ENCODE data around the gene SMC4. TPM values are rescaled to one million over a fixed set of nuclear protein-coding genes. Genes with fewer than 3 reads are reported as not detected.

Gene SMC4
- total RNA-seq, 1 donor from 2014 or later: 46.8 TPM

DNA sequence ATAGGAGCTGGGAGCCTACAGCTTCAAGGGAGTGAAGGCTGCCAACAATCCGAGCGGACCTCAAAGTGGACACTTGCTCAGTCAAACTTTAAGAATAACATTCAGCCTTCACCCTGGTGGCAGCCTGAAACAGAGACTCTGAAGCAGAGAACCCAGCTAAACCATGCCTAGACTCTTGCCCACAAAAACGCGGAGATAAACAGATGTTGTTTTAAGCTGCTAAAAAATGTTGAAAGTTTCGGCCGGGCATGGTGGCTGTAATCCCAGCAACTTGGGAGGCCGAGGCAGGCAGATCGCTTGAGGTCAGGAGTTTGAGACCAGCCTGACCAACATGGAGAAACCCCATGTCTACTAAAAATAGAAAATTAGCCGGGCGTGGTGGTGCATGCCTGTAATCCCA is 79.9 kb downstream of the SMC4 start:
- no peak for DNase-seq

DNA sequence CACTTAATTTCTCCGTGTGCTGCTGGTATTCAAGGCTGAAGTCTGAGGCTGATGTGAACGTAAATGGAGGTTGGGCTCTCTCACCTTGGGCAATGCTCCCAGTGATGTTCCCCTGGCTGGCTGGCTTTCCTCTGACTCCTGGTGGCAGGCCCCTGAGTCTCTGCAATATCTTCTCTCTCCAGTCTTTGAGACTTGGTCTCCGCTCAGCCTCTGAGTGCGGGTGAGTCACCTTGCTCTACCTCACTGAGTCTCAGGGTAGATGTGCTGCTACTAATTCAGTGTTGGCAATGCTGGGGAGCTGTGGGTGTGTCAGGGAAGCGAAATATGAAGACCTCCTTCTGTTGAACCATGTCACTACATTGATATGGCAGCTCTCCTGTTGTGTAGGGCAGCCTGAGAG is 81.5 kb downstream of the SMC4 start:
- DNase-seq: no peak

DNA sequence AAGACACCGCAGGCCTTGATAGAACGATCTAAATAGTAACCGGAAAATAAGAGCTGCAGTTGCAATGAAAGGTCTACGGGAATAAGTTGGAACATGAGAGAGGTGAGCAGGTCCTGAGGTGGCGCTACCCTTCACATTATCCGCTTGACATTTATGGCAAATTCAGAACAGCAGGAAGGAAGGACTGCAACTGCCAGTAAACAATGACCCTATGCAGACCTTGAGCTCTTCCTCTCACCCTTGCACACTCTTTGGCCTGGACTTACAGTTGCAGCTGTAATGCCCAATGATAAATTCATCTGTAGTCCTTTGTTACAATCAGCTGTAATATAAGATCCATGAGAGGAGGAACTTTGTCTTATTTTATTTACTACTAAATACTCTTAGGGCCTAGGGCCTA is 82.4 kb downstream of the SMC4 start:
- no peak for DNase-seq

DNA sequence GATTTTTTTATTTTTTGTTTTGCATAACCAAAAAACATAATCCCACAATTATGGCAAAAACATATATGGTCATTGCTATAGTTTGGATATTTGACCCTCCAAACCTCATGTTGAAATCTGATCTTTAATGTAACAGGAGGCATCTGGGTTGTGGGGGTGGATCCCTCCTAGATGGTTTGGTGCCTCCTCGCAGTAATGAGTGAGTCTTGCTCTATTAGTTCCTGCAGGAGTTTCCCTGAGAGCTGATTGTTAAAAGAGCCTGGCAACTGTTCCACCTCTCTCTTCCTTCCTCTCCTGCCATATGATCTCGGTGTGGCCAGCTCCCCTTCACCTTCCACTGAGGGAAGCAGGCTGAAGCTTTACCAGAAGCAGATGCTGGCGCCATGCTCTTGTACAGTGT is 83.3 kb downstream of the SMC4 start:
- no peak for DNase-seq

Other genes with a start within 250 kb of the SMC4 start
- gene C3orf80, start 174.2 kb upstream of the SMC4 start, total RNA-seq: not detected in 2 replicates
- gene IFT80, start 425 bp upstream of the SMC4 start, total RNA-seq: 28.6 and 31.4 TPM in 2 replicates
- 19.7 and 30.5 TPM in 2 replicates for gene TRIM59, start 50.1 kb downstream of the SMC4 start, total RNA-seq
- gene KPNA4, start 165.9 kb downstream of the SMC4 start, total RNA-seq: 23.5 and 35.5 TPM in 2 replicates